Mesenchymal stem cell (in vitro differentiated cells and primary cell): ENCODE data around the gene F8A2. TPM values are rescaled to one million over a fixed set of nuclear protein-coding genes. Genes with fewer than 3 reads are reported as not detected.
A peak's percentile ranks its signal among the peaks of the same experiment; 100 is the strongest.
"Not testable (repeated sequence)": the region's sequence is repeated elsewhere in the genome, so short reads cannot be mapped to it uniquely, and the experiment has no call there.

ENCODE experiments used
- DNase-seq: peaks from one replicate; pipeline ENCODE4 v3.0.0-alpha.2; 2013
- H2AFZ ChIP-seq: one replicate; pipeline ENCODE4 v1.6.1; 2013; ENCODE audit warnings: low read depth, mild to moderate bottlenecking, control low read depth, inconsistent platforms, low read length, moderate library complexity
- H2AK5ac ChIP-seq: 2 replicates; pipeline ENCODE4 v1.6.1; 2013; ENCODE audit warnings: low read length, moderate library complexity, mild to moderate bottlenecking, inconsistent platforms; ENCODE audit not compliant: severe bottlenecking
- H2BK120ac ChIP-seq: one replicate; pipeline ENCODE4 v1.6.1; 2013; ENCODE audit warnings: low read depth, mild to moderate bottlenecking, inconsistent platforms, low read length, moderate library complexity
- H2BK12ac ChIP-seq, 2 experiments: one replicate each; pipeline ENCODE4 v1.6.1; 2013; ENCODE audit warnings: inconsistent platforms in 2 of 2, low read length in 2 of 2, mild to moderate bottlenecking in 2 of 2, moderate library complexity in 2 of 2, control low read depth in 1 of 2
- H2BK15ac ChIP-seq: one replicate; pipeline ENCODE4 v1.6.1; 2013; ENCODE audit warnings: mild to moderate bottlenecking, low read depth, inconsistent platforms; ENCODE audit not compliant: poor library complexity, severe bottlenecking
- H2BK5ac ChIP-seq: 2 replicates; pipeline ENCODE4 v1.6.1; 2013; ENCODE audit warnings: low read depth, mild to moderate bottlenecking, low read length, control low read depth, inconsistent platforms; ENCODE audit not compliant: poor library complexity, severe bottlenecking
- H3K14ac ChIP-seq, 2 experiments: one replicate each; pipeline ENCODE4 v1.6.1; 2013; ENCODE audit warnings: inconsistent platforms in 2 of 2, low read length in 2 of 2, control low read depth in 1 of 2, mild to moderate bottlenecking in 1 of 2, moderate library complexity in 1 of 2
- H3K18ac ChIP-seq, 2 experiments: one replicate each; pipeline ENCODE4 v1.6.1; 2013; ENCODE audit warnings: inconsistent platforms in 2 of 2, low read length in 2 of 2, control low read depth in 1 of 2, low read depth in 1 of 2, mild to moderate bottlenecking in 1 of 2
- H3K23ac ChIP-seq, 2 experiments: one replicate each; pipeline ENCODE4 v1.6.1; 2013; ENCODE audit warnings: inconsistent platforms in 2 of 2, low read length in 2 of 2, mild to moderate bottlenecking in 2 of 2, moderate library complexity in 2 of 2, control low read depth in 1 of 2
- H3K27ac ChIP-seq: 2 replicates; pipeline ENCODE4 v1.5.1; 2013; ENCODE audit warnings: mild to moderate bottlenecking, moderate library complexity, low read length, control low read depth, inconsistent platforms; ENCODE audit not compliant: poor library complexity, severe bottlenecking
- H3K27me3 ChIP-seq, 2 experiments: 2 replicates each; pipeline versions ENCODE4 v1.6.1 to v1.7.0; 2013; ENCODE audit warnings: low read length in 2 of 2, mild to moderate bottlenecking in 2 of 2, moderate library complexity in 2 of 2, control low read depth in 1 of 2, inconsistent platforms in 1 of 2; ENCODE audit not compliant: control insufficient read depth in 1 of 2, insufficient read depth in 1 of 2
- H3K36me3 ChIP-seq, 2 experiments: 2 replicates each; pipeline versions ENCODE4 v1.6.1 to v1.7.0; 2013; ENCODE audit warnings: low read length in 2 of 2, control low read depth in 1 of 2, inconsistent platforms in 1 of 2, low read depth in 1 of 2, mild to moderate bottlenecking in 1 of 2; ENCODE audit not compliant: insufficient read depth in 2 of 2, control insufficient read depth in 1 of 2
- H3K4ac ChIP-seq, 2 experiments: one replicate each; pipeline ENCODE4 v1.6.1; 2013; ENCODE audit warnings: inconsistent platforms in 2 of 2, low read length in 2 of 2, mild to moderate bottlenecking in 2 of 2, moderate library complexity in 2 of 2, control low read depth in 1 of 2, low read depth in 1 of 2
- H3K4me1 ChIP-seq: 2 replicates; pipeline ENCODE4 v1.6.1; 2013; ENCODE audit warnings: low read depth, low read length, control low read depth; ENCODE audit not compliant: control insufficient read depth, insufficient read depth
- H3K4me2 ChIP-seq: 2 replicates; pipeline ENCODE4 v1.6.1; 2013; ENCODE audit warnings: low read length, mild to moderate bottlenecking, inconsistent platforms; ENCODE audit not compliant: poor library complexity, severe bottlenecking
- H3K4me3 ChIP-seq, 2 experiments: 2 replicates each; pipeline versions ENCODE4 v1.5.1 to v1.7.0; 2013; ENCODE audit warnings: low read length in 2 of 2, mild to moderate bottlenecking in 2 of 2, control low read depth in 1 of 2, low read depth in 1 of 2; ENCODE audit not compliant: insufficient read depth in 1 of 2
- H3K79me1 ChIP-seq: replicated peaks from 2 replicates; pipeline ENCODE4 v1.6.1; 2013; ENCODE audit warnings: mild to moderate bottlenecking, control low read depth, low read length, inconsistent platforms; ENCODE audit not compliant: poor library complexity, severe bottlenecking
- H3K9ac ChIP-seq: 2 replicates; pipeline ENCODE4 v1.7.0; 2013; ENCODE audit warnings: mild to moderate bottlenecking, low read length, moderate library complexity
- H3K9me3 ChIP-seq: 2 replicates; pipeline ENCODE4 v1.7.0; 2013; ENCODE audit warnings: mild to moderate bottlenecking, low read length; ENCODE audit not compliant: control insufficient read depth
- H4K8ac ChIP-seq: one replicate; pipeline ENCODE4 v1.6.1; 2013; ENCODE audit warnings: inconsistent platforms, mild to moderate bottlenecking, low read length, moderate library complexity
- H4K91ac ChIP-seq: one replicate; pipeline ENCODE4 v1.6.1; 2013; ENCODE audit warnings: mild to moderate bottlenecking, low read length, inconsistent platforms
- WGBS: methylation state at CpG from one replicate; pipeline ENCODE4 v1.1.7; 2013; ENCODE audit warnings: mixed read lengths; 5-methylcytosine and 5-hydroxymethylcytosine counted together
- polyA plus RNA-seq, 2 experiments: library from polyadenylated mRNA; stranded (reverse); fragments of 200-250 nt; gene quantifications; one replicate each; pipeline ENCODE4 v1.2.3, GENCODE V29; 2013

F8A2 gene
- polyA plus RNA-seq (2013, experiment 1 of 2): not detected
- polyA plus RNA-seq (2013, experiment 2 of 2): not detected

DNA sequence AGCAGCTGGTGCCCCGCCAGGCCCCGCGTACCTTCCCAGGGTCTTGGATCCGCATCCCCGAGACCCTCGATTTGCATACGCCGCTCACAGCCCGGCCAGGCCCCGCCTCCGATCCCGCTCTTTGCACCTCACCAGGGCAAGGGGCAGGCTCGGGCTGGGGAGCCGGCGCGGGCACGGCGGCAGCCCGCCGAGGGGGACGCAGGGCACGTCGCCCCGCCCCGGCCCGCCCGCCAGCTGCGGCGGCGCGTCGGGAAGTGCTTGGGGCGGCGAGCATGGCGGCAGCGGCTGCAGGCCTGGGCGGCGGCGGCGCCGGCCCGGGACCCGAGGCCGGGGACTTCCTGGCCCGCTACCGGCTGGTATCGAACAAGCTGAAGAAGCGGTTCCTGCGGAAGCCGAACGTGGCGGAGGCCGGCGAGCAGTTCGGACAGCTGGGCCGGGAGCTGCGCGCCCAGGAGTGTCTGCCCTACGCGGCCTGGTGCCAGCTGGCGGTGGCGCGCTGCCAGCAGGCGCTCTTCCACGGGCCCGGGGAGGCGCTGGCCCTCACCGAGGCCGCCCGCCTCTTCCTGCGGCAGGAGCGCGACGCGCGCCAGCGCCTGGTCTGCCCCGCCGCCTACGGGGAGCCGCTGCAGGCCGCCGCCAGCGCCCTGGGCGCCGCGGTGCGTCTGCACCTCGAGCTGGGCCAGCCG is at the start of gene F8A2:
Gene F8A2, plus strand, starts transcription at position 253 of the 686 bp plus-strand sequence. Its CDS starts 20 bp downstream, at position 273.
- H3K27me3 ChIP-seq, H3K4me1 ChIP-seq, H3K79me1 ChIP-seq, H3K9me3 ChIP-seq, H4K91ac ChIP-seq, H3K9ac ChIP-seq, DNase-seq, H4K8ac ChIP-seq, H3K4ac ChIP-seq, H3K27ac ChIP-seq, H3K4me3 ChIP-seq, H3K14ac ChIP-seq, H3K18ac ChIP-seq, H2AFZ ChIP-seq, H2BK12ac ChIP-seq, H3K36me3 ChIP-seq, H2BK5ac ChIP-seq, H3K23ac ChIP-seq, H2AK5ac ChIP-seq, H3K4me2 ChIP-seq, H2BK15ac ChIP-seq, H2BK120ac ChIP-seq: not testable (repeated sequence)
- WGBS: no CpG with 5 or more reads among the region's 90 CpGs

DNA sequence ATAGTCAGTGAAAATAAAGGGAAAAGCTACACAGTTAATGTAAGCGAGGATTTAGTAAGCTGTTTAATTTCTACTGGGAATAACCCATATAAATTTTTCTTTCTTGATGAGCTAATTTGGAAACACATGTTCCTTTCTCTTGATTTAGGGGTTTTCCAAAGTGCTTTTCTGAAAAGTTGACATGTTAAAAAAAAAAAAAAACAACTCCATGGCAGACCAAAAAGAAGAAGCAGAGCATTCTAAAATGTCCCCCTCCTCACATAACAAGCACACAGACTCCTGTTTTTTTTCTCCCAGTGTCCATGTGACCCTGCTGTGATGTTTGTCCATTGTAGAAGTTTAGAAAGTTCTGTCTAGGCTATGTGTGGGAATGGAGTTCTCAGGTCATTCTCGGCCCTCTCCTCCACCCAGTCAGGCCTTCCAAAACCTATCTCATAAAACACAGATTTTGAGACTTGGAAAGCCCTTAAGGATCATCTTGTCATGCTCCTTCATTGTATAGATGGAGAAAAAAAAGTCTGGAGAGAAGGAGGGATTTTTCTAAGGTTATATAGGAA is 48.3 kb upstream of the F8A2 start:
- no peak overlapping the region for H2AFZ ChIP-seq
- H3K4ac ChIP-seq: no peak overlapping the region
- no peak overlapping the region for H4K91ac ChIP-seq
- H2BK120ac ChIP-seq: no peak overlapping the region
- WGBS: no CpG with 5 or more reads among the region's 2 CpGs
- H2BK12ac ChIP-seq: no peak overlapping the region
- H2AK5ac ChIP-seq: no peak overlapping the region
- no peak overlapping the region for H2BK5ac ChIP-seq
- H3K27me3 ChIP-seq: no peaks in the 10 kb centered on the region
- no peak overlapping the region for H3K23ac ChIP-seq
- H3K27ac ChIP-seq: no peak overlapping the region
- peak overlapping the region in 1 of 2 experiments; percentile 76 for H3K4me3 ChIP-seq
- peak overlapping the region; percentile 88 for H3K9ac ChIP-seq
- H3K36me3 ChIP-seq: no peaks in the 10 kb centered on the region
- H3K79me1 ChIP-seq: no peaks in the 10 kb centered on the region
- no peak overlapping the region for H3K4me2 ChIP-seq
- H4K8ac ChIP-seq: no peak overlapping the region
- no peaks in the 10 kb centered on the region for H3K4me1 ChIP-seq
- H3K9me3 ChIP-seq: peaks cover 2% of the 10 kb centered on the region
- DNase-seq: no peak
- no peak overlapping the region for H3K18ac ChIP-seq
- no peak overlapping the region for H2BK15ac ChIP-seq
- H3K14ac ChIP-seq: no peak overlapping the region

DNA sequence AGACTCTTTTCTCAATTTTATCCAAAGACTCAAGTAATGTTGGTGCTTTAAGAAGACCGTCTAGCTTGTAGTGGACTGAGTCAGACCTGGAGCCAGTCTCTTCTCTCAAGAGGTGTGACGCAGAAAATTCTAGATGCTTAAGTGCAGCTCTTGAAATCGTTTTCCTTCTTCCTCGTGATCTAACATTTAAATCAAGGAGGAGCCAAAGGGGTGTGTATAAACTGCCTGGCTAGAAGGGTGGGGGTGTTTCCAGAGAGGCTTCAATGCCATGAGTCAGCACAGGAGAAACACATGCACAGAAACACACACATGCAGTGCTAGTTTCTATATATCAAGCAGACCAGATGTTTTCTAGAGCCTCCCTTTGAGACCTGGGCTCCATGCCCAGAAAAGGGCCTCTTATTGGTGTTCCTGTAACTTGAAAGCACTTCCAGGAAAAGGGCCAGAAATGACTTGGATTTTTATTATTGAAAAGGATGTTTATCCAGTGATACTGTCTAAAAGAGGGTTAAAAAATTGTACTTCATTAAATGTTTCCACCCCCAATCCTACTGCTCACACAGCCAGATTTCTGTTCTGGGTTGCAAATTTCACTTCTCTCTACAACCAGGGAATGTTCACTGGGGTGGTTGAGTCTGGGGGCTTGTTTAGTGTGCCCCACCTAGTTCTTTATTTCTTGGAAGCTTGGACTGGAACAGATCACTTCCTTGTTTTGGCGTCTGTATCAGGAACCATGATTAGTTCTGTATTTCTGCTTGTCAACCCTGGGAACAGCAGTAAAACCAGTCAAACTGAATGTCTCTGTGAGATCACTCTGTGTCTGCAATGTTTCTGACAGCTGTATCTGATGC is 47.2 kb upstream of the F8A2 start, which contains the start of gene CLIC2:
Gene CLIC2, minus strand, starts transcription at position 129 of the 851 bp plus-strand sequence. CDS start 187 bp downstream, outside the sequence.
- peak within 1 kb of the TSS; percentile 88 for H3K9ac ChIP-seq
- no peak within 1 kb of the TSS for H2AK5ac ChIP-seq
- WGBS: 51% methylated on average over 5 of the region's 5 CpGs
- H3K9me3 ChIP-seq: no peaks in the 10 kb centered on the region
- H2BK15ac ChIP-seq: no peak within 1 kb of the TSS
- no peak within 1 kb of the TSS for H3K14ac ChIP-seq
- no peak within 1 kb of the TSS for H3K27ac ChIP-seq
- H4K8ac ChIP-seq: no peak within 1 kb of the TSS
- H2BK120ac ChIP-seq: no peak within 1 kb of the TSS
- no peaks in the 10 kb centered on the region for H3K4me1 ChIP-seq
- H4K91ac ChIP-seq: no peak within 1 kb of the TSS
- peak; percentile 67 for DNase-seq
- H3K4ac ChIP-seq: no peak within 1 kb of the TSS
- H3K27me3 ChIP-seq: no peaks in the 10 kb centered on the region
- no peak within 1 kb of the TSS for H3K4me2 ChIP-seq
- H3K18ac ChIP-seq: no peak within 1 kb of the TSS
- H3K79me1 ChIP-seq: no peaks in the 10 kb centered on the region
- H2BK12ac ChIP-seq: no peak within 1 kb of the TSS
- H2AFZ ChIP-seq: no peak within 1 kb of the TSS
- H3K36me3 ChIP-seq: no peaks in the 10 kb centered on the region
- no peak within 1 kb of the TSS for H3K23ac ChIP-seq
- H2BK5ac ChIP-seq: no peak within 1 kb of the TSS
- H3K4me3 ChIP-seq: peak within 1 kb of the TSS in 1 of 2 experiments; percentile 76

DNA sequence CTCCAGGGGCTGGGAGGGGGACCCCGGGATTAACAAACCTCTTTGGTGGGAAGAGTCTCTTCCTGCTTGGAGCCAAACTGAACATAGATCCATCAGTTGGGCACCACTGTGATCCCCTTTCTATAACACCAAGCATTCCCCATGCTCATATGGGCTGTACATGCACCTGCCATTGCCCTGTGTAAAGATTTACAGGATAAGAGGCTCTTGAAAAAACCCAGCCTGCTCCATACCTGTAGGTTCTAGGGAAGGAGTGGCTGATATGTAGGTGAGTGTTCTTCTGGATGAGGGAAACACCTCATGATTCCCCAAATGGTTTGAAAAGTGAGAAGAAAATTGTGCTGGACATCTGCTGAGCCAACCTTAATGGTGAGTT is 46.6 kb upstream of the F8A2 start:
- H4K91ac ChIP-seq, H3K4me1 ChIP-seq, H2AFZ ChIP-seq, DNase-seq, H2BK15ac ChIP-seq, H3K27me3 ChIP-seq, H3K79me1 ChIP-seq, H3K27ac ChIP-seq, H2BK120ac ChIP-seq, H3K4me2 ChIP-seq, H3K14ac ChIP-seq, H3K9me3 ChIP-seq, H3K4me3 ChIP-seq, H2BK12ac ChIP-seq, H2BK5ac ChIP-seq, H3K9ac ChIP-seq, H2AK5ac ChIP-seq, H3K36me3 ChIP-seq, H3K23ac ChIP-seq, H3K4ac ChIP-seq, H4K8ac ChIP-seq, H3K18ac ChIP-seq: not testable (repeated sequence)
- WGBS: 88% methylated on average over 1 of the region's 1 CpG
